ENCODE data around the gene SDS. TPM values are rescaled to one million over a fixed set of nuclear protein-coding genes. Genes with fewer than 3 reads are reported as not detected.

SDS gene
- total and polyA plus RNA-seq, 2 of the 13 experiments (the other 11 are each of a cell fraction or from before 2014, with no cell fraction given), result not detected

- no peak for TF ChIP-seq ZHX2 (IDR thresholded peaks at IDR 0.05; ENCODE audit: low read depth)
- no peak for TF ChIP-seq ZHX2 (CRISPR knock-in tag; IDR thresholded peaks at IDR 0.05; ENCODE audit: borderline replicate concordance)
- no peak for TF ChIP-seq ZNF619 (CRISPR knock-in tag; IDR thresholded peaks at IDR 0.05)
- TF ChIP-seq ZNF572 (CRISPR knock-in tag; IDR thresholded peaks at IDR 0.05), result 0 out of 2 replicates have a peak, but pooled peaks have one; percentile 25
- TF ChIP-seq ZNF816 (CRISPR knock-in tag; IDR thresholded peaks at IDR 0.05; ENCODE audit: borderline replicate concordance), result peak; percentile 51; the same call in 1 of the 2 replicates
- no peak for TF ChIP-seq KLF6 (CRISPR knock-in tag; IDR thresholded peaks at IDR 0.05)
- no peak for TF ChIP-seq ARHGAP35 (CRISPR knock-in tag; IDR thresholded peaks at IDR 0.05; ENCODE audit: borderline replicate concordance)
- no peak for TF ChIP-seq DZIP1 (CRISPR knock-in tag; IDR thresholded peaks at IDR 0.05)
- TF ChIP-seq ZNF609 (CRISPR knock-in tag; IDR thresholded peaks at IDR 0.05; ENCODE audit: borderline replicate concordance), result 0 out of 2 replicates have a peak, but pooled peaks have one; percentile 39
These were observed 45.1 kb downstream of the SDS start, which contains the start of gene PLBD2 (continued) for GRCh38 chr12:113358381-113359132.
